Neutrophil (primary cell): Measurements from ENCODE around the gene TSPAN18.

Experiments
- H3K27ac ChIP-seq: fragments of 200-600 bp; sonication (generic); 2 replicates; pipeline ENCODE4 v1.5.1; 2016; ENCODE audit warnings: mild to moderate bottlenecking, moderate library complexity
- H3K27me3 ChIP-seq: fragments of 200-600 bp; sonication (generic); 2 replicates; pipeline ENCODE4 v1.6.0; 2016; ENCODE audit warnings: mild to moderate bottlenecking
- H3K36me3 ChIP-seq: fragments of 200-600 bp; sonication (generic); 2 replicates; pipeline ENCODE4 v1.5.1; 2017
- H3K4me1 ChIP-seq, 2 experiments: fragments of 200-600 bp in 1 of 2; sonication (generic) in 1 of 2; 1 replicate in 1 of 2; 2 replicates in 1 of 2; pipeline versions ENCODE4 v1.5.1 to v1.6.1; 2013 to 2016; ENCODE audit warnings: low read depth in 1 of 2, low read length in 1 of 2, mild to moderate bottlenecking in 1 of 2, moderate library complexity in 1 of 2; ENCODE audit not compliant: control insufficient read depth in 1 of 2, insufficient read depth in 1 of 2
- H3K4me3 ChIP-seq, 2 experiments: fragments of 200-600 bp in 1 of 2; sonication (generic) in 1 of 2; 1 replicate in 1 of 2; 2 replicates in 1 of 2; pipeline ENCODE4 v1.5.1; 2013 to 2016; ENCODE audit warnings: low read depth in 1 of 2, low read length in 1 of 2, mild to moderate bottlenecking in 1 of 2, moderate library complexity in 1 of 2
- H3K9me3 ChIP-seq: fragments of 200-600 bp; sonication (generic); 2 replicates; pipeline ENCODE4 v1.5.1; 2016
- TF ChIP-seq, protein P1 (sequence below): fragments of 200-600 bp; sonication (generic); IDR thresholded peaks from 2 replicates; pipeline ENCODE4 v1.5.1; 2016; ENCODE audit warnings: antibody characterized with exemption

TSPAN18 gene

DNA sequence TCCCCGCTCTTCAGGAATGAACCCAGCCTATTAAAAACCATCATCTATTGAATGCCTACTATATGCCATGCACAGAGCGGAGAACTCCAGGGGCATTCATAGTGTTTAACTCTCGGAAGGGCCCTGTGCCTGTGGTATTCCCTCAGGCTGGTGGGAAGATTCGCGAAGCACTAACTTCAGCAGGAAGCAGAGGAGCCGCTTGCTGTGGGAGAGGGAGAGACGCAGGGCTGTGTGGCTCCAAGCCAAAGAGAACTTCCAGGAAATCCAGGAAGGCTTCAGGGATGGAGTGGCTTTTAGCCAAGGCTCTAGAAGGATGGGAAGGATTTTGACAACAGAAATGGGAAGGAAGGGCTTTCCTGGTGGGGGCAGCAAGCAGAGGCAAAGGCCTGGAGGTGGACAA is 120.1 kb downstream of the TSPAN18 start:
- Histone ChIP-seq H3K4me1 (no peaks in the 10 kb centered on the region), H3K9me3 (no peaks in the 10 kb centered on the region), H3K36me3 (no peaks in the 10 kb centered on the region), H3K27ac (no peak overlapping the region), H3K4me3 (no peak overlapping the region), H3K27me3 (no peaks in the 10 kb centered on the region)
- TF ChIP-seq, protein P1, sequence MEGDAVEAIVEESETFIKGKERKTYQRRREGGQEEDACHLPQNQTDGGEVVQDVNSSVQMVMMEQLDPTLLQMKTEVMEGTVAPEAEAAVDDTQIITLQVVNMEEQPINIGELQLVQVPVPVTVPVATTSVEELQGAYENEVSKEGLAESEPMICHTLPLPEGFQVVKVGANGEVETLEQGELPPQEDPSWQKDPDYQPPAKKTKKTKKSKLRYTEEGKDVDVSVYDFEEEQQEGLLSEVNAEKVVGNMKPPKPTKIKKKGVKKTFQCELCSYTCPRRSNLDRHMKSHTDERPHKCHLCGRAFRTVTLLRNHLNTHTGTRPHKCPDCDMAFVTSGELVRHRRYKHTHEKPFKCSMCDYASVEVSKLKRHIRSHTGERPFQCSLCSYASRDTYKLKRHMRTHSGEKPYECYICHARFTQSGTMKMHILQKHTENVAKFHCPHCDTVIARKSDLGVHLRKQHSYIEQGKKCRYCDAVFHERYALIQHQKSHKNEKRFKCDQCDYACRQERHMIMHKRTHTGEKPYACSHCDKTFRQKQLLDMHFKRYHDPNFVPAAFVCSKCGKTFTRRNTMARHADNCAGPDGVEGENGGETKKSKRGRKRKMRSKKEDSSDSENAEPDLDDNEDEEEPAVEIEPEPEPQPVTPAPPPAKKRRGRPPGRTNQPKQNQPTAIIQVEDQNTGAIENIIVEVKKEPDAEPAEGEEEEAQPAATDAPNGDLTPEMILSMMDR = no peak

DNA sequence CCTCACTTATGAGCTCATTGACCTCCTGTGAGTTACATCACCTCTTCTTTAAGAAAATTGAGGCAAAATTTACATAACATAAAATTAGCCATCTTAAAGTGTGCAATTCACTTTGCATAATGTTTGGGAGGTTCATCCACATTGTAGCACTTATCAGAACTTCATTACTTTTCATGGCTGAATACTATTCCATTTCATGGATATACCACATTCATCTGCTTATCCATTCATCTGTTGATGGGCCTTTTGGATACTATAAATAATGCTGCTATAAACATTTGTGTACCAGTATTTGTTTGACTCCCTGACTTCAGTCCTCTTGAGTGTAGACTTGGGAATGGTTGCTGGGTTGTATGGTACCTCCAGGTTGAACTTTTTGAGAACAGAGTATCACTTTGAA is 120.6 kb downstream of the TSPAN18 start:
- H3K27ac ChIP-seq = no peak overlapping the region
- TF ChIP-seq, protein P1 = no peak
- no peaks in the 10 kb centered on the region for H3K27me3 ChIP-seq
- no peaks in the 10 kb centered on the region for H3K4me1 ChIP-seq
- no peaks in the 10 kb centered on the region for H3K9me3 ChIP-seq
- H3K4me3 ChIP-seq = no peak overlapping the region
- H3K36me3 ChIP-seq = no peaks in the 10 kb centered on the region

DNA sequence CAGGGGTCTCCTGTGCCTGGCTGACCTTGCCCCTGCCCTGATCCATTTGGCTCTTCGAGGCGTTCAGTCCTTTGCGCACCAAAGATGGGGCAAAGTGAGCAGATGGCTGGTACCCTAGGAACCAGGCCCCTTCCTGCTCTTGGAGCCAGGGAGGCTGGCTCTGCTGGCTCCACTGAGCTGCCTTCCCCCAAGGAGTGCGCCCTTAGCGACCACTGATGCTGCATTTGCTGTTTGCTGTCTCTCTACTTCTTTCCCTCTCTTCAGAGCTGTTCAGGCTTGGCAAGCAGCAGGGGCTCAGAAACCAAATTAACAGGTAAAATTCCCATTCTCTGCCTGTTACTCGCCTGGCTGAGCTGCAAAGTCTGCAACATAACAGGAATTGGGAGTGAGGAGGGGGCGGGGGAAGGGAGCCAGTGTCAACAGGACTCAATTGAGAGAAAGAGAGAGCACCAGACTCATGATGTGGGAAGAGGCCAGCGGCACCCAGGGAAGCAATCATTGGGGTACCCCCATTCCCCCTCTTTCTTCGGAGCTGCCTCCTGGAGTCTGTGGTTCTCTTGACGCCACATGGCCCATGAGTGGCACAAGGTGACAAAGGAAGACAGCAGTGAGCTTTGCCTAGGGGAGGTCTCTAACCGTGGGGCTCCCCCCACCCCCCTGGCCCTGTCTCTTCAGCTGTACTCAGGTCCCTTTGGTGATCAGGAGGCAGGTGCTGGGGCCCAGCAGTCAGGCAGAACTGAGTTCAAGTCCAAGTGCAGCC is 121.6 kb downstream of the TSPAN18 start:
- no peaks in the 10 kb centered on the region for H3K36me3 ChIP-seq
- H3K27me3 ChIP-seq = no peaks in the 10 kb centered on the region
- H3K27ac ChIP-seq = no peak overlapping the region
- TF ChIP-seq, protein P1 = no peak
- H3K4me1 ChIP-seq = no peaks in the 10 kb centered on the region
- no peaks in the 10 kb centered on the region for H3K9me3 ChIP-seq
- no peak overlapping the region for H3K4me3 ChIP-seq

DNA sequence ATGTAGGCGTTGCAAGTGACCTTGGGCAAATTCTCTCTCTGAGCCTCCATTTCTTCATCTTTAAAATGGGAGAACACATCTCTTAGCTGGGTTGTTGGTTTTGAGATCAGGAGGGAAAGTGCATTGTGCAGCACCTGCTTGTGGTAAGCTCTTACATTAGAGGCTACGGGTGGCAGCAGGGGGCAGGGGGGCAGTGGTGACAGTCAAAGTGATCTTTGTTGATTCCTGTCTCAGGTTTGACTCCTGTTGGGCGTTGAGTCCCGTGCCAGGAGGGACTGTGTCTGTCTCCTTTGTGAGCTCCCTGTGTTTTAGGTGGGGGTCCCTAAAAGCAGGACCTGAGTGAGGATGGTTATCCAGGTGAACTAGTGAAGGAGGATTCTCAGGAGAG is 122.2 kb downstream of the TSPAN18 start:
- no peaks in the 10 kb centered on the region for H3K27me3 ChIP-seq
- H3K9me3 ChIP-seq = no peaks in the 10 kb centered on the region
- TF ChIP-seq, protein P1 = no peak
- H3K4me1 ChIP-seq = no peaks in the 10 kb centered on the region
- no peaks in the 10 kb centered on the region for H3K36me3 ChIP-seq
- no peak overlapping the region for H3K4me3 ChIP-seq
- H3K27ac ChIP-seq = no peak overlapping the region

DNA sequence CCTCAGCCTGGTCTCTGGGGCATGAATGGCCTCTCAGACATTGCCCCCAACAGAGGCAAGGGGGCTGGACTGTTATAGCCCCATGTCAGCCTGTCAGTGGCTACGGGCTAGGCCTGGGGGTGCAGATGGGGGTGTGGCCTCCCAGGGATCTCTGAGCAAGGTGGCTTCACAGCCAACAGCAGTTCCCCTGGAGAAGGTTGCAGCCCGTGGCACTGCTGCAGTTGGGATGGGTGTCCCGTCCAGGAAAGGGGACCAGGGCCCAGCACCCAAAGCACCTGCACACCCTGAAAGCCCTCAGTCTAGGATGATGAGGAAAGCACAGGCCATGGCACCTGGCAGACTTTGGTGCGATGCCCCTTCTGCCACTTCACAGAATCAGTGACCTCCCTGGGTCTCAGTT is 122.7 kb downstream of the TSPAN18 start:
- no peak overlapping the region for H3K4me3 ChIP-seq
- H3K9me3 ChIP-seq = no peaks in the 10 kb centered on the region
- no peaks in the 10 kb centered on the region for H3K4me1 ChIP-seq
- H3K27me3 ChIP-seq = no peaks in the 10 kb centered on the region
- TF ChIP-seq, protein P1 = no peak
- no peak overlapping the region for H3K27ac ChIP-seq
- no peaks in the 10 kb centered on the region for H3K36me3 ChIP-seq
